ENCODE data around the gene SIVA1.

The SIVA1 gene

DNA sequence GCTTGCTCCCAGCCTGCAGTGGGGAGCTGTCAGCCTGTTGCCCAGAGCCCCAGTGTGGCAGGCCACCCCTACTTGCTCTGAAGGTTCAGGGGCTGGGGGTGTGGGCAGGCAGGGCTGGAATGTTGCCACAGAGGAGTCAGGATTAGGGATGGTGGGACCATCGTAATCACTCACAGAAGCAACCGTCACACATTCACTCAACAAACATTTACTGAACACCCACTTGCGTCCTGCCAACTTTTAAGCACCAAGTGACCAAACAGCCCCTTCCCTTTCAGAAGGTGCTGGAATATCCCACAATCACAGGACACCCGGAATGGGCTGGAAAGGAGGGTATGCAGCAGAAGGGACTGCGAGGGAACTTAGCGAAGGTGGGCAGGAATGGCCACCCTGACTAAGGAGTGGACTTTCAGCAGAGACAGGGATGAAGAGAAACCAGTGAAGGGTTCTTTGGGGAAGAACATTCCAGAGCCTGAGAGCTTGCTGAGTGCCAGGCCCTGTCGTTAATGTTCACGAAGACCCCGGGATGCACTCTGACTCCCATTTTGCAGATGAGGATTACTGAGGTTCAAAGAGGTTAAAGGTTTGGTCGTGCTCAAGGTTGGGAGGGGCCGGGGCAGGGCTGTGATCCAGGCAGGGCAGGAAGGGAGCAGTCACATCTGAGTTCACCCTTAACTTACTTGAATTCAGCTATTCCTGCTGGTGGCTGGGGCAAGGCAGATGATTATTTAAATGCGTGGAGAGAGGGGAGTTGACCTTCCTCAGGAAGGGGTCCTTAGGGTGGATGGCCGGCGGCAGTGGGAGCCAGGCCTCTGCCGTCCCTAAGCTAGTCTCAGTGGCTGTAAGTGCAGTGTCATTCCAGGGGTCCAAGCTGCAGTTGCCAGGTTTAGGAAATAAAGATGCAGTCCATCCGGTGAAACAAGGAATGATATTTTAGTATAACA, 45.6 kb downstream of the SIVA1 start:
- no peak for DNase-seq

DNA sequence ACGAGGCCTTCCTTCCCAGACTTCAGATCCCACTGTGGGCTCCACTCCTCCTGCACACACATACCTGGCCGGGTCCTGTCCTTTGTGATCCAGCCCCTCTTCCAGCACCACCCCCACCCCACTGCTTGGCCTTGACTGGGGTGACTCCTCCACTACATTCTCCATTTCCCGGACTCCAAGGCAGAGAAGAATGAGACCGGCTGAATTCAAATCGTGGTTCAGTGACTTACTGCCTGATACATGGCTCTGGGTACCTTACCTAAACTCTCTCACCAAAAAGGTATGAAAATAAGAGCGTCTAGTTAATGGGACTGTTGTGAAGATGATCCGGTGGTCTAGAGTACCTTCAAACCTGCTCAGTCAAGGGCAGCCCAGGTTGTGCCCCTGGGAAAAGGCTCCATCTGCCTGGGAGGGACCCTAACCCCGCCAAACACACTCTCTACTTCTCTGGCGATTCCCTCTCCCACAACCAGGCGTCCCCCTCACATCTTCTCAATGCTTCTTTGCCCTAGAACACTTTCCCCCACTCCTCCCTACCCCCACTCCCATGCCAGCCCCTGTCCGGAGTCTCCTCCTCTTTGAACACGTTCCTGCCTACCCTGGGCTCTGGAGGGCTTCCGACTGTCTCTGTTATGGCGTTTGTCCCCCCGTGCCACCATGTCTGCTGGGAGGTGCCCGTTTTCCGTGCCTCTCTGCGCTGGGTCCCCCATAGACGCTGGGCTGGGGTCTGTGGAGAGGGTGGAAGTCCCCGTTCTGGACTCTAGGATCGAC, 46.5 kb downstream of the SIVA1 start:
- no peak for DNase-seq

DNA sequence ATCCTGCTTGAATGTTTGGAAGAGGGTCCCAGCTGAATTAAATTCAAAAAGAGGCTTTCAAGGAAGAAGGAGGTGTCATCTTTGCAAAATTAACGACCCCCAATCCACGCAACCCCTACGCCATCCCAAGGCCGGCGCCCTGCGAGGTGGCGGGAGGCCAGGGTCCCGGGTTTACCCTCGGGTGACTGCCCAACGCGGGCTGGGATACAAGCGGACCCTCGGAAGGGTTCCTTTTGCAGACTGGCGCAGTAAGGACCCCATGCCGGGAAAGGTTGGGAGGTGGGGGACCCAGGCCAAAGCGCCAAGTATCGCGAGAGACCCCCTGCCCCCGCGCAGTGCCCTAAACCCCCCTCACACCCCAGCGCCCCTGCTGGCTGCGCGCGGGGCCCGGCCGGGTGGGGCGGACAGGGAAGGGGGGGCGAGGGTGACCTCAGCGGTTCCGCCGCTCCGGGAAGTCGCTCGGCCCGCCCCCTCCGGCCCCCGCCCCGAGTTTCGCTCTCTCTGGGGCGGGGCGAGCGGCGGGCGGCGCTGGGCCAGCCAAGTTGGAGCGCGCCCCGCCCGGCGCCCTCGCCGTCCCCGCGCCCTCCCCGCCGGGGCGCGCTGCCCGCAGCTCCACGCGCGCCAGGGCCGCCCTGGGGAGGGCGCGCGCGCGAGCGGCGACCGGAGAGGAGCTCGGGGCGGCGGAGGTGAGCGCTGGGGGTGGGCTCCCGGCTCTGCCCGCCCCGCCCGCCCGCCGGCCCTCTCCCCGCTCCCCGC, 47.2 kb downstream of the SIVA1 start:
- DNase-seq = no peak

DNA sequence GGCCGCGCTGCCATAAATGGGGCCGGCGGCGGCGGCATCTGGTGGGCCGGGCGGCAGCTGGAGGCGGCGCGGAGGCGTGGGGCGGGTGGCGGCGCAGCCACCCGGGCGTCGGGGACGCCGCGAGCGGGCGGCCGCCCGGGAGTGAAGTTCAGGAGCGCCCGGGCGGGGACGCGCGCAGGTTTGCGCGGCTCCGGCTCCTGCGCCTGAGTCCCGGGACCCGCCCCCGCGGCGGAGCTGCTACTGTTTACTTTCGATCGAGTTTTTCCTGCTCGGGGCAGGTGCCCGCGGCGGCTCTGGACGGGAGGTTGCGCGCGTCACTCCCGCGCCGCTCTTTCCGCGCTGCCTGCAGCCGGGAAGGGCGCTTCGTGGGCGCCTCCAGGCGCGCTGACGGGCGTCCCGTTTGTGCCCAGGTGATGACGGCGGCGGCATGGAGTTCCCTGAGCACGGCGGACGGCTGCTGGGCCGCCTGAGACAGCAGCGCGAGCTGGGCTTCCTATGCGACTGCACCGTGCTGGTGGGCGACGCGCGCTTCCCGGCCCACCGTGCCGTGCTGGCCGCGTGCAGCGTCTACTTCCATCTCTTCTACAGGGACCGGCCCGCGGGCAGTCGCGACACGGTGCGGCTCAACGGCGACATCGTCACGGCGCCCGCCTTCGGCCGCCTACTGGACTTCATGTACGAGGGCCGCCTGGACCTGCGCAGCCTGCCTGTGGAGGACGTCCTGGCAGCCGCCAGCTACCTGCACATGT, 48.0 kb downstream of the SIVA1 start, which contains the start of gene ZBTB42:
Gene ZBTB42 (plus strand): TSS at position 331 of the 749 bp plus-strand sequence. CDS start 97 bp downstream, at position 428.
- no peak for DNase-seq

DNA sequence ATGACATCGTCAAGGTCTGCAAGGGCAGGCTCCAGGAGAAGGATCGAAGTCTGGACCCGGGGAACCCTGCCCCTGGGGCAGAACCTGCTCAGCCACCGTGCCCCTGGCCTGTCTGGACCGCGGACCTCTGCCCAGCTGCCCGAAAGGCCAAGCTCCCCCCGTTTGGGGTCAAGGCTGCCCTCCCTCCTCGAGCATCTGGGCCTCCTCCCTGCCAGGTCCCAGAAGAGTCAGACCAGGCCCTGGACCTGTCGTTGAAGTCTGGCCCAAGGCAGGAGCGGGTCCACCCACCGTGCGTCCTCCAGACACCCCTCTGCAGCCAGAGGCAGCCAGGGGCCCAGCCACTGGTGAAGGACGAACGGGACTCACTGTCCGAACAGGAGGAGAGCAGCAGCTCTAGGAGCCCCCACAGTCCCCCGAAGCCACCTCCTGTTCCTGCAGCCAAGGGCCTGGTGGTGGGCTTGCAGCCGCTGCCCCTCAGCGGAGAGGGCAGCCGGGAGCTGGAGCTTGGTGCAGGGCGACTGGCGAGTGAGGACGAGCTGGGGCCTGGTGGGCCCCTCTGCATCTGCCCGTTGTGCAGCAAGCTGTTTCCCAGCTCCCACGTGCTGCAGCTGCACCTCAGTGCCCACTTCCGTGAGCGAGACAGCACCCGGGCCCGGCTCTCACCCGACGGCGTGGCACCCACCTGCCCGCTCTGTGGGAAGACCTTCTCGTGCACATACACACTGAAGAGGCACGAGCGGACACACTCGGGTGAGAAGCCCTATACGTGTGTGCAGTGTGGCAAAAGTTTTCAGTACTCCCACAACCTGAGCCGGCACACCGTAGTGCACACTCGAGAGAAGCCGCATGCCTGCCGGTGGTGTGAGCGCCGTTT, 48.8 kb downstream of the SIVA1 start:
- no peak for DNase-seq

DNA sequence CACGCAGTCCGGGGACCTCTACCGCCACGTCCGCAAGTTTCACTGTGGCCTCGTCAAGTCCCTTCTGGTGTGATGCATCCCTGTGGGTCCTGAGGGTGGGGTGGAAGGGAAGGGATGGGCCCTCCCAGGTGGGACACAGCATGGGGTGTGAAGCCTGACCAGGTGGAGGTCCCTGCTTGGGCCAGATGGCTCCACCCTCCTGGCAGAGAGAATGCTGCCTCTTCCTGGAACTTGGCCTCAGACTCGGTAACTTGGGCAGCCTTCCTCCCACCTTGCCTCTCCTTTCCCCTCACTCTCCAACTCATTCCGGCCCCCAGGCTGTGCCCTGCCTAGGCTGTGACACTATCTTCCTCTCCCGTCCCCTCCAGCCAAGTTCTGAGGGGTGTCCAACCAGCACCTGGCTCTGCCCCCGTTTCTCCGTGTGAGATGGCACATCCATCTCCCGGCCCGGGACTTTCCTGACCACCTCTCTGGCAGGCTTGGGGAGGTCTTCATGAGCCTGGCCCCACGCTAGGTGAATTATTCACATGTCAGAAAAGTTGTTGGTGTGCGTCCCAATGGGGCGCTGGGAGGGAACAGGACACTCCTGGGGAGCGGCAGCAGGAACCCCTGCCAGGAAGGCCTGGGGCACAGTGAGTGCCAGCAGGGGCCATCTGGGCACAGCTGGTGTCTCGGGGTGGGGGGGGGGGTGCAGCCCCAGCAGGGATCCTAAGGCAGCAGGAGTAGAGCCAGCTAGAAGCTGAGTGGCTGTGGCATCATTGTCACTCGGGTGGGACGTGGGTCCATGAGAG, 49.6 kb downstream of the SIVA1 start:
- no peak for DNase-seq

DNA sequence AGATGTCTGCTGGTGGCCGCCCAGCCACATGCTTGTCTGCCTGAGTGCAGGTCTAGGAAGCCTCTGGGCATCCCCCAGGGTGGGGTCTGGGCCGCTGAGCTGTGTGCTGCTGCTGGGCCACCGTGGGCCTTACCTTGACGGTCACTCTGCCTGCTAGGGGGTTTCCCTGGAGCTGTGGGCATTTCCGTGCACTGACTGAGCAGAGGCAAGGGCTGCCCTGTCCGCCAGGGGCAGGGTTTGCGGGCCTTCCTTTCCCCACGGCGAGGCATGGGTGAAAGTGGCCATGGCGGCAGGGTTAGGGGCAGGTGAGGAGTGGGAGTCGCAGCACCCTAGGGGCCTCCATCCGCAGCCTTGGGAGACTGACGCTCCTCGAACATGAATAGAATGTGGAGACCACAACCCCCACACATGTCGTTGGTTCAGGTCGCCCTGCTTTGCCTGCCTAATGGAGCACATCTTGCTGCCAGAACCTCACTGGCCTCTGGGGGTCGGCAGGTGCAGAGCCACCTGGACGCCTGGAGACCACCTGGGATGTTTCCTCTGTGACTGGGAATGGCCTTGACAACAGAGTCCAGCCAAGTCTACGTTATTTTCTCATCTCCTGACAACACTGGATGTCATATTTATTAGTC, 50.4 kb downstream of the SIVA1 start:
- DNase-seq = no peak

DNA sequence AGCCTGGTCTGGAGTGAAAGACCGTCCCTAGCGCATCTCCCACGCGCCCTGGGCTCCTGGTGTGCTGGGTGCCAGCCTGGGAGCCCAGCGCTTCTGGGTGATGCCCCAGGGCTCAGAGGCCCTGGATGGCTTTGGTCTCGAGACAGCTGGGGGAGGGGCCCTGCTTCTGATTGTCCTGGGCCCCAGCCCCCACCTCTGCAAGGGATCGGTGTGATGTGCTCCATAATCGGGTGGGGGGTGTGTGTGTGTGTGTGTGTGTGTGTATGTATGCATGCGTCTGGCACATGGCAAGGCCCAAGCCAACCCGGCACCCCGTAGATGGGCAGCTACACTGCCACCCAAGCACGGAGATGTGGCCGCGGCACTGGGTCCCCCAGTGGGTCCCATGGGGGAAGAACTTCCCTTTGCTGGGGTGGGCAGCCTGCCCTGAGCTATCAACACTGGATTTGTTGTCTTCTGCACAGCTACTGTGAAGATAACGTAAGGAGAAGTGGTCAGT, 51.0 kb downstream of the SIVA1 start:
- DNase-seq = no peak

DNA sequence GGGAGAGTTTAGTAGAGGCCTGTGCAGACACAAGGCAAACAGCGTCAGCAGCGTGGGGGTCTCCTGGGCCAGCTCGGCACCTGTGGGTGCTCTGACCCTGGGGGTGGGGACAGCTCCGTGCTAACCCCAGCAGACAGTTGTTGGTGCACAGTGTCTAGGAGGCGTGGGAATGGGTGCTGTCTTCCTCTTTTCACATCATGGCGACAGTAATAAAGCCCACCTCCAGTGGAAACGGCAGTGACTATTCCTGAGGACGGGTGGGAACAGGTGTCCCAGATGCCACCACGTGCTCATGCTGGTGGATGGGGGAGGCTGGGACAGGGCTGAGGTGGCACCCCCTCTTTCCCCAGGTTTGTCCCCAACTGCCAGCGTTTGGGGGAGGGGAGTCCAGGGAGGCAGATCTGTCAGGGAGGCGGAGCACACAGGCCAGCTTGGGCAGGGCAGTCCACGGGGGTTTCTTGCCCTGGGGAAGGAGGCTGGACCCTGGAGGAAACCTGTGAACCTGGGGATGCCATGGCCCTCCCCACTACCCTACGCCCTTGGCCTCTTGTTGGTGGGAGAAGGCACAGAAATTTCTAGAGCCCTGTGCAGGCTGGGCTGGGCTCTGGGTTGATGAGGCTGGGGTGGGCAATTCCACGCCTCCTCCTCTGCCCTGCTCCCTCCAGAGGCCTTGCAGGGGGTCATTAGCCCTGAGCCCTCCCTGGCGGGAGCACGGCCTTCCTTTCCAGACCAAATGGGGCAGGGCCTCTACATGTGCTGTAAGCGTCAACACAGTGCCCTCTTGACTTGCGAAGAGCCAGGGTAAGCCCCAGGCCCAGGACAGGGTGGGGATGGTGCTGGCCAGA, 51.8 kb downstream of the SIVA1 start:
- no peak for DNase-seq

DNA sequence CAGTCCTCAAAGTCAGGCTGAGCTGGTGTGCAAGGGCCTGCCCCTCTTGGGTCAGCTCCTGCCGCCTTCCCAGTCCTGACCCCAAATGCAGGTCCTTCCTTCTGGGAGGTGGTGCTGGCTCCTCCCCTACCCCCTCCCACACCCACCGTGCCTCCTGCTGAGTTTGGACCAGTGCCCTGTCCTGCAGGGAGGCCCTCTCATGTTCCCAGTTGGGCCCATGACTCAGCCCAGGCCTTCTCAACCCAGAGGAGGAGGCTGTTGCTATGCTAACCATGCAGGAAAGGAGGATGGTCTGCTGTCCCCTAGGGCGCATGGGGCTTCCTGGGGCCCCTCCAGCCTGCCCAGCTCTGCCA, 52.4 kb downstream of the SIVA1 start:
- no peak for DNase-seq

DNA sequence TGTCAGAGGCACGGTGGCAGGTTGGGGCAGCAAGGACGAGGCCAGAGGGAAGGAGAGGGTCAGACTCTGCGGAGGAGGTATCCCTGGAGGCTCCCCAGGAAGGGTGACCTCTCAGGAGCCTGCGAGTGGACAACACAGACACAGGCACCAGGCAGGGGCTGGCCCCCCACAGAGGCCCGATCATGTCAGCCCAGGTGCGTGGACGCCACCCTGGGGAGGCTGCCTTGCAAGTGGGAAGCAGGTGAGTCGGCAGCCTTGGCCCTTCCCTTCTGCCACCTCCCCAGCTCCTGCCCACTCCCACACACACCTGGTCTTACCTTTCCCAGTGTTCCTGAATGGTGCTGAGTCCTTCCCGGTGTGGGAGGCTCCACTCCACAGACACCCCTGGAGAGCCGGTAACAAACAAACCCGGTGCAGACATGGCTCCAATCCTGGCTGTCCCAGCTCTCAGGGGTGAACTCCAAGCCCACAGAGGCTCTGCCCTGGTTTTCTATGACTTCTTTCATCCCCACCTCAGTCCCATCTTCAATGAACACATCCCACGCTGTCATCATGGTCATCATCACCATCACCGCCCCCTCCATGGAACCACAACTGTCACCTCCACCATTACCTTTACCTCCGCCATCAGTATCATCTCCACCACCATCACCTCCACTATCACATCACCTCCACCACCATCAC, 53.1 kb downstream of the SIVA1 start:
- DNase-seq = no peak

DNA sequence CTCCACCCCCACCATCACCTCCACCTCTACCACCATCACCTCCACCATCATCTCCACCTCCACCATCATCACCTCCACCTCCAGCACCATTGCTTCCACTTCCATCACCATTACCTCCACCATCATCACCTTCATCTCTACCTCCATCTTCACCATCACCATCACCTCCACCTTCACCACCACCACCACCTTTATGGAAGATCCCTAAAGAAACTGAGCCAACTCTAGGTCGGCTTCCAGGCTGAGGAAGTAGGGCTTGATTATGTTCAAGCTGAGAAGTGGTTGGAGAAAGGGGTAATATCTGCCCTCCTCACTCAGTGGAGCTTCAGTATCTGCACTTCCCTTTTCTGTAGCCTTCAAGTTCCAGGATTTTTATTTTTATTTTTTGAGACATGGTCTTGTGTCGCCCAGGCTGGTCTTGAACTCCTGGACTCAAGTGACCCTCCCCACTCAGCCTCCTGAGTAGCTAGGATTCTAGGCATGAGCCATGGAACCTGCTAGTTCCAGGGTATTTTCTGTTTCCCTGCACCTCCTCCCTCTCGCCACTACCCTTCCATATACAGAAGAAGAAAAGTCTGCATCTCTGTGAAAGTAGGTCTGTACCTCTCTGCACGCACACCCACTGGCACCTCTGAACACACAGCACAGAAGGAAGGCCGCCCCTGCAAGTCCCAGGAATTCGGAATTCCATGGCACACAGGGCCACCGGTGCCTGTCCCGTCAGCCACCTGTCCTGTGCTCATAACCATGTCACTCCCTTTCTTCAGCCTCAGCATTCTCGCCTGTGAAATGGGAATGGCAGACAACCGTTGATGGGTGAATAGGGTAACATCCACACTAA, 53.9 kb downstream of the SIVA1 start:
- no peak for DNase-seq

DNA sequence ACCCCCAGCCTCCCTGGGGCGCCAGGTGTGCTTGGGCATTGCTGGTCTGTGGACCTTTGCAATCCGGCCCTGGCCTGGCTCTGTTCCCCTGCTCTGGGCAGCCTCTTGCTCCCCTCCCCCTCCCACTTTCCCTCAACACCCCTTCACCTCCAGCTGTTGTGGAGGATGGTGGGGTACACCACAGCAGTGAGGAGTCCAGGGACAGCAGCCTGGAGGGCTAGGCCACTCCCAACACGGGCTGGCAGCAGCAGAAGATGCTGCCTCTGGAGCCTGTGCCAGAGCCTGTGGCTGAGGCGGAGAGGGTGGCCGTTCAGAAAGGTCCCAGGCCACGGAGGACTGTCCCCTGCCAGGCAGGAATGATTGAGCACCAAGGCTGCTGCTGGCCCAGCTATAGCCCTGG, 55.5 kb downstream of the SIVA1 start:
- no peak for DNase-seq
